Upper lobe of left lung (tissue), 4 donors: ENCODE data around the gene ZNF622.

Source experiments
- POLR2A ChIP-seq, 4 donors: fragments of 450-650 bp; IDR thresholded peaks; one replicate each; pipeline ENCODE4 v1.5.1; 2016 to 2017; ENCODE audit warnings: antibody characterized with exemption in 4 of 4, mild to moderate bottlenecking in 2 of 4
- TF ChIP-seq, protein P1 (sequence below), 6 experiments: fragments of 450-650 bp in 4 of 6; fragments of 200-600 bp in 2 of 6; sonication (generic) in 2 of 6; IDR thresholded peaks; one replicate each; pipeline ENCODE4 v1.5.1; 2016 to 2019; ENCODE audit warnings: antibody characterized with exemption in 6 of 6

GRCh38 chr5:16493261-16493660 lies 27.7 kb upstream of the ZNF622 start:
- no peak for TF ChIP-seq POLR2A (IDR thresholded peaks at IDR 0.05)
- TF ChIP-seq, protein P1, sequence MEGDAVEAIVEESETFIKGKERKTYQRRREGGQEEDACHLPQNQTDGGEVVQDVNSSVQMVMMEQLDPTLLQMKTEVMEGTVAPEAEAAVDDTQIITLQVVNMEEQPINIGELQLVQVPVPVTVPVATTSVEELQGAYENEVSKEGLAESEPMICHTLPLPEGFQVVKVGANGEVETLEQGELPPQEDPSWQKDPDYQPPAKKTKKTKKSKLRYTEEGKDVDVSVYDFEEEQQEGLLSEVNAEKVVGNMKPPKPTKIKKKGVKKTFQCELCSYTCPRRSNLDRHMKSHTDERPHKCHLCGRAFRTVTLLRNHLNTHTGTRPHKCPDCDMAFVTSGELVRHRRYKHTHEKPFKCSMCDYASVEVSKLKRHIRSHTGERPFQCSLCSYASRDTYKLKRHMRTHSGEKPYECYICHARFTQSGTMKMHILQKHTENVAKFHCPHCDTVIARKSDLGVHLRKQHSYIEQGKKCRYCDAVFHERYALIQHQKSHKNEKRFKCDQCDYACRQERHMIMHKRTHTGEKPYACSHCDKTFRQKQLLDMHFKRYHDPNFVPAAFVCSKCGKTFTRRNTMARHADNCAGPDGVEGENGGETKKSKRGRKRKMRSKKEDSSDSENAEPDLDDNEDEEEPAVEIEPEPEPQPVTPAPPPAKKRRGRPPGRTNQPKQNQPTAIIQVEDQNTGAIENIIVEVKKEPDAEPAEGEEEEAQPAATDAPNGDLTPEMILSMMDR (IDR thresholded peaks at IDR 0.05), result no peak
